Ammon's horn (tissue), 1 donor: Measurements from ENCODE around the gene MEGF11.

Experiments
- DNase-seq: peaks from one replicate; pipeline ENCODE4 v3.0.0-alpha.2; 2016; ENCODE audit warnings: low spot score

Gene MEGF11

GRCh38 chr15:66253418-66254088 lies at the start of gene MEGF11:
Gene MEGF11, minus strand, starts transcription at chr15:66253750. Its CDS starts 125,347 bp downstream, at chr15:66128403.
- peak; percentile 71 for DNase-seq

DNA sequence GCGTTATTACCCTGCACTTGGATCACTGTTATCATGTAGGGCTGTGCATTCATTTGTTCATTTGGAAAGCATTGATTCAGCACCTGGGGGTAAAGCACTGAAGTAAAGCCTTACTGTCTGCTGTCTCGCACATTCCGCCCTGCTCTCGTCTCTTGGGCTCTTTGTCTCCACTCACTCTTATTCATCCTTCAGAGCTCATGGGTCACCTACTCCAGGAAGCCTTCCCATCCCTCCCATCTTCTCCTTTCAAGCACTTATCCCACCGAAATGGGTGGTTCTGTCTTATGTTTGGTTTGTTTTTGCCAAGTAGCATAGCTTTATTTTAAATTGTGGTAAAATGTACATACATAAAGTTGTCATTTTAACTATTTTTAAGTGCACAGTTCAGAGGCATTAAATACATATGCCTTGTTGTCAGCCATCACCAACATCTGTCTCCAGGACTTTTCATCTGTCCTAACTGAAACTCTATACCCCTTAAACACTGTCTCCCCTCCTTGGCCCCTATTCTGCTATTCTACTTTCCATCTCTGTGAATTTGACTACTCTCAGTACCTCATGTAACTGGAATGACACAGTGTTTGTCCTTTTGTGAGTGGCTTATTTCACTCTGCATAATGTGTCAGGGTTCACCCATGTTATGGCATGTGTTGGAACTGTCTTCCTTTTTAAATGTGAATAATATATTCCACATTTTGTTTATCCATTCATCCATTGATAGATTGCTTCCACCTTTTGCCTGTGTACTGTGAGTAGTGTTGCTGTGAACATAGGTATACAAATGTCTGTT lies 49.1 kb upstream of the MEGF11 start:
- no peak for DNase-seq

DNA sequence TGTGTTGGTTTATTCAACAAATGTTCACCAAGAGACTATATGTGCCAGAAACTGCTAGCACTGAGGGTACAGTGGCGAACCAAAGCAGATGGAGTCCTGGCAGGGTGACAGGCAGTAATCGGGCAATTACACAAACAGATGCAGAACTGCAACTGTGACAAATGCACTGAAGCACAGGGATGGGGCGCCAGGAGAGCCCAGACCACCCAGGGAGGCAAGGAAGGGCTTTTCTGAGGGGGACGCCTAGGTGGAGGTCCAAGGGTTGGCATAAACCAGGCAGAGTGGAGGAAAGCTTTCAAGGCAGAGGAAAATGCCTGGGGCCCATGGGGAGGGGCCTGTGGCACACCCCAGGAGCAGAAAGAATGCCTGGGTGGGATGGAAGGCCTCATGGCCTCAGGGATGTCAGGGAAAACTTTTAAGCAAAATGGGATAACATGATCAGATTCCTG lies 45.3 kb upstream of the MEGF11 start:
- no peak for DNase-seq

DNA sequence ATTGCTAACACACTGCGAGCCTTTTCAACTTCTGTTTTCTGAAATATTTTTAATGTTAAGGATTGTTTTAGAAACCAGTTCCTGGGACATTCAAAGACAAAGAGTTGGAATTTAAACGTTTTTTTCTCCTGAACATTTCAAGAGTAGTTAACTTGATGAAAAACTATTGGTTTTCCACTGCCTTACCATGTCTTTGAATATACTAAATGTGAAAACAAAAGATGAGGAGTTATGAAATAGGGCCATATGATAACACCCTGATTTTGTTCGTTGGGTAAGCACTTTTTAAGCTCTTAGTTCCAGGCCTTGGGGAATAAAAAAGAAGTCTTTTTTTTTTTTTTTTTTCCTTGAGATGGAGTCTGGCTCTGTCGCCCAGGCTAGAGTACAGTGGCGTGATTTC lies 42.6 kb upstream of the MEGF11 start:
- no peak for DNase-seq

GRCh38 chr15:66294932-66295235 lies 41.3 kb upstream of the MEGF11 start:
- DNase-seq: no peak

- DNase-seq: peak; percentile 23
These were observed 40.8 kb upstream of the MEGF11 start for GRCh38 chr15:66294157-66294931.

- DNase-seq: peak; percentile 33
These were observed 40.0 kb upstream of the MEGF11 start, which contains the start of gene DIS3L for GRCh38 chr15:66293419-66294156. Gene DIS3L, plus strand, starts transcription at chr15:66293568. Its CDS starts 29 bp downstream, at chr15:66293597.

GRCh38 chr15:66292571-66293418 lies 39.2 kb upstream of the MEGF11 start:
- DNase-seq: no peak

DNA sequence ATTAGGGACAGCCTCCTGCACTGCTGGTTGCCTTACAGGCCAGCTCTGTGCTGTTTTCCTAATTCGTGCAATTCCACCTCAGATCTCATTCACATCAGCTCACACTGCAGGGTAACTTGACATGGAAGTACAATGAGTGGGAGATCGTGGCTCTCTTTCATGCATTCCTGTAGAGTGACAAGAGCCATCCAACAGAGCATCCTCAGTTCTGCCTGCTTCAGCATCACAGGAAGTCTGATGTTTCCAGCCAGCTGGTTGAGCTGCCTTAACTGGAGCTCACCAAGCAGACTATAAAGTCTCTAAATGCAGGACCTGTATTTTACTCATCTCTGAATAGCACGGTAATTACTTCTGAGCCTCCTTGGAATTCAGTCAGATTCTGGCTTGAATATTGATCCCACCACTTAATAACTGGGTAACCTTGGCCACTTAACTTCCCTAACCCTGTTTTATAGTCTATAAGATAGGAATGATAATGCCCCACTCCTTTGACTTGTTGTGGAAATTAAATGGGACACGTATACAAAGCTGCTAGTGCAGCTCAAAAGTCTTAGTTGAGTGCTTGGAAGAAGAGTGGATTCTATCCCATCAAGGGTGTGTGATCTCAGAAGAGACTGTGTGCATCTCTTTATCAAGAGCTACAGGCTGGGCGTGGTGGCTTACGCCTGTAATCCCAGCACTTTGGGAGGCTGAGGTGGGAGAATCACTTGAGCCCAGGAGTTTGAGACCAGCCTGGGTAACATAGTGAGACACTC lies 38.4 kb upstream of the MEGF11 start:
- DNase-seq: peak; percentile 16

DNA sequence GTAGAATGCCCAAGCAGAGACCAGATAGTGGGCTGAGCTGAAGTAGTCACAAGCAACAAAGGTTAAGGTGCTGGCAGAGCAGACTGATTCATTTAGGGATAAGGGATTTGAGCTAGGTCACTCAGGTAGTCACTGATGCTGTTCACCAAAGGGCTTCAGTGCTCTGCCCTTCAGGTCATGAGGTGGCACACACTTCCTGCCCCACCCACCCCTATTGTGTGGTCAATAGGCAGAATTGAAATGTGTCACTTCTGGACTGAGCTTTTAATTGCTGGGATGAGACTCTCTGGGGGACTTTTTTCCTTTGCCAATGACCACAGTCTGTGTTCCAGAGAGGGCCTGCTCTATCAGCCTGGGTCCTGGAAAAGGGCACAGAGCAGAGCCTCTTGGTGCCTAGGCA lies 37.0 kb upstream of the MEGF11 start:
- DNase-seq: no peak

DNA sequence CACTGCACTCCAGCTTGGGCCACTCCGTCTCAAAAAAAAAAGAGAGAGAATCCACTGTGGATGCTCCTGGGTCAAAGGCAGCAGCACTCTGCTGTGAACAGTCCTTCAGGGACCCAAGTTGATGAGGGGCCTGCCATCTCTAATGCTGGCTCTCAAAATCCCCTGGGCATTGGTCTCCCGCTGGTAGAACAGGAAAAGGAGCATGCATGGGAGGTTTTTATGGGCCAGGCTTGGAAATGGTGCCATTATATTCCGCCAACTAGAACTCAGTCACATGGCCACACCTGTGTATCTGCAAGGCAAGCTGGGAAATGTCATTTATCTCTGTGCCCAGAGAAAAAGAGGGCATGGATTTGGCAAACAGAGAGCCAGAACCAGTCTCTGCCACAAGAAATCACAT lies 36.5 kb upstream of the MEGF11 start:
- DNase-seq: no peak

DNA sequence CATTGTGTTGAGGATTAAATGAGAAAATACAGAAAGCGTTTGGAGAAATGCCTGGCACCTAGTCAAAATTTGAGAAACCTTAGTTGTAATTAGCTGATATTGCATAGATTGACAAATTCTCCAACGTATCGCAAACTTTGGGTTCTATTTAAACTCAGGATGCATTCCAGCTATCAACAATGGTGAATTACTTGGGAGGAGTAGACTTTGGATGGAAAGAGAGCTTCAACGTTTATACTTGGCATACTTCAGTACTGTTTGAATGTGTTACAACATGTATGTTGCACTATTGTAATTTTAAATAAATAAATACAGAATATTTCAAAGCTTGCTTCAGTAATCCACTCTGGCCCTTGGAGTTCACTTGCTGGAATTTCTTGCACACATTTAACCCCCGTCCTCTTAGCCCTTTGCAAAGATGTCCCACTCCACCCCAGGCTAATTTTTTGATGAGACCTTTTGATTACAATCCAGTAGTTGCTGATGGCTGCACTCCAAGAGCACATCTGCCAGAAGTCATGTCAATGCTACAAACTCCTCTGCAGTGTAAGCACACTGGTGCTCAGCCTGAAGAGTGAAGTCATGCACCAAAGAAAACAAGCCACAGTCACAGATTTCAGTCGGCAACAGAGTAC lies 35.1 kb upstream of the MEGF11 start:
- DNase-seq: no peak

- no peak for DNase-seq
These were observed 34.5 kb upstream of the MEGF11 start for GRCh38 chr15:66288093-66288492.

DNA sequence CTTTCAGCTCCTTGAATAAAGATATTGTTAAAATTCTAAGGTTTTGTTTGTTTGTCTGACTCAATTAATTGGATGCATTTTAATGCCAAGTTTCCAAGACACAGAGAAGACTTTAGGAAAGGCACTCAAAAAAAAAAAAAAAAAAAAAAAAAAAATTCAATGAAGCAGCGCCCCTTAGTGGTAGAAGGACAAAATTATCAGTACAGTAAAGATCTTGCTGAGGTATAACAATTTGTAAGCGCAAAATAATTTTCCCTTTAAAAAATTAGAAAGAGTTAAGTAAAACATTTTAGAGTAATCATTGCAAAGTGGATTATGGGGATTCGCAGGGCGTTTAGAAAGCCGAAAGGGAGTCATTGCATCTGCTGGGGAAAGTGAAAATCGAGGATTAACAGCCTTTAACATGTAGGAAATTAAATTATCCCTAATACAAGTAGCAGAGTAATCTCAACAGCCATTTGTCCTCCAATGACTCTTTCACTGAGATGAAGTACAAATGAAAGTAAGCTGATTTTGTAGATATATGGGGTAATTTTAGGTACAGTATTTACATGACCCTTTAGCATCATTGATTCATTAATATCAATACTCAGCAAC lies 34.0 kb upstream of the MEGF11 start:
- no peak for DNase-seq

DNA sequence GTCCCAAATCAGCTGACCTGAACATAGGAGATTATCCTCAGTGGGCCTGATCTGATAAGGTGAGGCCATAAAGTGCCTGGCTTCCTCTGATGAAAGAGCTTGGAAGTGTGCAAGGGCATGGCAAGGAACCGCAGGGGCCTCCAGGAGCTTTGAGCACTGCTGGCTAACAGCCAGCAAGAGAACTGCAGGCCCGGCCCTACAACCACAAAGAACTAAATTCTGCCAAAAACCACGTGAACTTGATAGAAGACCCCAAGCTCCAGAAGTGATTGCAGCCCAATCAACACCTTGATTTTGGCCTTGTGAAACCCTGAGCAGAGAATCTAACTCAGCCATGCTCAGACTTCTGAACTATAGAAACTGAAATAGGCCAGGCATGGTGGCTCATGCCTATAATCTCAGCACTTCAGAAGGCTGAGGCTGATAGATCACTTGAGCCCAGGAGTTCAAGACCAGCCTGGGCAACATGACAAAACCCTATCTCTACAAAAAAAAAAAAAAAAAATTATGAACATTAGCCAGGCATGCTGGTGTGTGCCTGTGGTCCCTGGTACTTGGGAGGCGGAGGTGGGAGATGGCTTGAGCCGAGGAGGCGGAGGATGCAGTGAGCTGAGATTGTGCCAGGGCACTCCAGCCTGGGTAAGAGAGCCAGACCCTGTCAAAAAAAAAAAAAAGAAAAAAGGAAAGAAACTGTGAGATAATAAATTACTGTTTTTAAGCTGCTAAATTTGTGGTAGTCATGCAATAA lies 32.2 kb upstream of the MEGF11 start:
- DNase-seq: no peak

DNA sequence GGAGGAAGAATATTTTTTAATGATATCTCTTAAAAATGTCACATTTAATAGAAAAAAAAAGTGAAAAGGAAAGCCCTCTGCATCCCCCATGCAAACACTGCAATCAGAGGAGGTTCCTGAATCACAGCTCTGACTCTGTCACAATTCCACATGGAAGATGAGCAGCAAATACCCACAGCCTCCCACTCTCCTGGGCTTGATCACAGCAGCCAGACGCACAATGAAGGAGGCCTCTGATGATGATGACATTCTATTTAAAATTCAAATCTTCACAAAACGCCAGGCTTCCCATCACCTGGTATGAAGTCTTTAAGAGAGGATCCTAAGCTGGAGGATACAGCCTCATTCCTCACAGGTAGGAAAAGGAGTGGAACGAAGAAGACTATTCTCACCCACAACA lies 30.7 kb upstream of the MEGF11 start:
- peak; percentile 64 for DNase-seq

- no peak for DNase-seq
These were observed 25.1 kb upstream of the MEGF11 start for GRCh38 chr15:66278671-66279070.

- DNase-seq: no peak
These were observed 24.5 kb upstream of the MEGF11 start for GRCh38 chr15:66278056-66278455.

DNA sequence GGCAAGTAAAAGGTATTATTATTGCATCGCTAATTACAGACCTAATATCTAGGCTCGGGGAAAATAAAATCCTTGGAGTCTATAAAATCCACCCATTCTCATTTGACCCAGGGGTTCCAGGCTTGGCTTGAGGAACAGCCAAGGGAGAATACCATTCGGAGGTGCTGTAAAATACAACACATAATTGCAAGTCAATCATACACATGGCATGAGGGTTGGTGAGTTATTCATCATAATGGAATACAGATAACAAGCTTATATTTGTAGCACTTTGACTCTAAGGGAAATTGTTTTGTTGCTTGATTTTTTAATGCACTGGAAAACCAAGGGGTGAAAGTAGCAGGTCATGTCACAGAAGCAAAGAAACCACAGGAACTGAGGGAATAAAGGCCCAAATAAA lies 23.0 kb upstream of the MEGF11 start:
- DNase-seq: no peak
